Psoas muscle (tissue), 8 donors: Measurements from ENCODE around the gene XPOT. TPM values are rescaled to one million over a fixed set of nuclear protein-coding genes. Genes with fewer than 3 reads are reported as not detected.
"Not testable (repeated sequence)": the region's sequence is repeated elsewhere in the genome, so short reads cannot be mapped to it uniquely, and the experiment has no call there.

Experiments
- ATAC-seq, 4 donors: fragments of 200-7000 bp; cut with Tn5 transposase; one replicate each; pipeline ENCODE4 v1.9.1; 2020; ENCODE audit warnings: moderate library complexity in 3 of 4, mild to moderate bottlenecking in 2 of 4
- DNase-seq, 2 donors: peaks; one replicate each; pipeline ENCODE4 v3.0.0-alpha.2; 2020
- H3K27ac ChIP-seq: fragments of 200-600 bp; one replicate; pipeline ENCODE4 v1.8.0; 2022
- H3K27me3 ChIP-seq, 3 donors: fragments of 200-600 bp in 1 of 3; one replicate each; pipeline versions ENCODE4 v1.6.1 to v1.8.0; 2013 to 2022; ENCODE audit warnings: low read length in 2 of 3, mild to moderate bottlenecking in 2 of 3, moderate library complexity in 1 of 3; ENCODE audit not compliant: insufficient read depth in 3 of 3
- H3K36me3 ChIP-seq, 2 donors: fragments of 200-600 bp in 1 of 2; one replicate each; pipeline versions ENCODE4 v1.6.1 to v1.8.0; 2013 to 2022; ENCODE audit warnings: low read depth in 1 of 2, mild to moderate bottlenecking in 1 of 2, moderate library complexity in 1 of 2; ENCODE audit not compliant: insufficient read depth in 1 of 2
- H3K4me1 ChIP-seq: fragments of 200-600 bp; one replicate; pipeline ENCODE4 v1.8.0; 2022
- H3K4me3 ChIP-seq: fragments of 200-600 bp; one replicate; pipeline ENCODE4 v1.8.0; 2022; ENCODE audit warnings: mild to moderate bottlenecking
- H3K9me3 ChIP-seq: fragments of 200-600 bp; one replicate; pipeline ENCODE4 v1.8.0; 2022
- CTCF ChIP-seq: fragments of 200-600 bp; IDR thresholded peaks from one replicate; pipeline ENCODE4 v1.8.0; 2022; ENCODE audit warnings: antibody characterized with exemption
- WGBS, 3 donors: extraction: QIAGEN DNeasy Blood & Tissue Kit; methylation state at CpG; one replicate each; pipeline versions ENCODE4 v1.1.6 to v1.1.7; 2013; 5-methylcytosine and 5-hydroxymethylcytosine counted together
- intact Hi-C, 2 donors: fragments of 100-400 bp; cut with DNase I; formaldehyde crosslinking; loops; one replicate each; pipeline versions ENCODE4 v1.11.0 to v1.14.2; 2022
- long read RNA-seq, 2 donors: library from polyadenylated mRNA; unstranded; transcript quantifications; one replicate each; pipeline ENCODE4 v2.0.0, GENCODE V29; 2021
- polyA plus RNA-seq, 3 donors: library from polyadenylated mRNA; stranded (reverse); fragments of 200-250 nt; gene quantifications; one replicate each; pipeline ENCODE4 v1.2.3, GENCODE V29; 2013
- total RNA-seq, 4 donors: library from RNA; stranded (reverse); fragmentation: NEBNext Ultra II Directional in 2 of 4; extraction: Animal tissue kit (Norgen Biotek cat#: 25700) in 2 of 4; gene quantifications; one replicate each; pipeline versions ENCODE4 v1.2.1 to v1.2.4, GENCODE V29; 2021 to 2023
- donor health status: healthy with polysubstance abuse.
- donor health status: DM: no; HTN: no; CAD: no; lungs with moderate emphysema.
- donor health status: Bipolar disorder and iron deficiency.
- donor health status: healthy.
- donor health status: DM: yes; HTN: yes; CAD: no.
- donor health status: DM: no; HTN: no; CAD: no.
- donor health status: DM: no; HTN: no; CAD: no.
- donor health status: DM: yes; HTN: yes; CAD: no.

XPOT gene
- total RNA-seq (10 to 100 TPM; 23.9 to 41.5 (median 31.7) TPM), polyA plus RNA-seq (10 to 100 TPM; 17.1 to 48.7 (median 48.5) TPM)
- long read RNA-seq, donor 1, full-length matches to known transcripts, result 17 of 32 reads
- long read RNA-seq, donor 1, partial matches to known transcripts, result 4 of 32 reads
- long read RNA-seq, donor 1, other reads (novel, unspliced or antisense), result 11 of 32 reads
- long read RNA-seq, donor 2, full-length matches to known transcripts, result 51 of 77 reads
- long read RNA-seq, donor 2, partial matches to known transcripts, result 7 of 77 reads
- long read RNA-seq, donor 2, other reads (novel, unspliced or antisense), result 19 of 77 reads

DNA sequence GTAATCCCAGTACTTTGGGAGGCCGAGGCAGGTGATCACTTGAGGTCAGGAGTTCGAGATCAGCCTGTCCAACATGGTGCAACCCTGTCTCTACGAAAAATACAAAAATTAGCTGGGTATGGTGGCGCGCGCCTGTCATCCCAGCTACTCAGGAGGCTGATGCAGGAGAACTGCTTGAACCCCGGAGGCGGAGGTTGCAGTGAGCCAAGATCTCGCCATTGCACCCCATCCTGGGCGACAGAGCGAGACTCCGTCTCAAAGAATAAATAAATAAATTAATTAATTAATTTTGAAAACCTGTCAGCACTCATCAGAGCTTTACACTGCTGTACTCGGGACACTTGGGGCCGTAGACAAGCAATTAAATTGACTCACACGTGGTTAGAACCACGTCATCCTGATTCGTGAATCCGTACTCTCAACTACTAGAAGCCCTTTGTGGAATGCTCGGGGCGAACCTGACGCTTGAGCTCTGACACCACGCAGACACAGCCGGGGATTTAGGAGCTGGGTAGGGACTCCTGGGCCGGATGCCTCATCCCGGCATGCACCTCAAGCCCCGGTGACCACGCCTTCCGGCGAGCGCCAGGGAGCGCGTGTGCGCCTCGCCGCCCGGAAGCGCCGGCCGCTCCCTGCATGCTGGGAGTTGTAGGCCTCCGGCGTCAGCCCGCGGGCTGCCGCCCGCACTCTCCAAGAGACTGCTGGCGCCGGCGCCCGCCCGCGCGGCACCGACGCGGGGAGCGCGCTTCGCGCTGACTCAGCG, at the start of gene XPOT:
TSS of gene XPOT (plus strand) at position 686 of the 763 bp plus-strand sequence. CDS start 5,644 bp downstream, outside the sequence.
- ATAC-seq, result peak; percentile 95 to 96 (median 96)

DNA sequence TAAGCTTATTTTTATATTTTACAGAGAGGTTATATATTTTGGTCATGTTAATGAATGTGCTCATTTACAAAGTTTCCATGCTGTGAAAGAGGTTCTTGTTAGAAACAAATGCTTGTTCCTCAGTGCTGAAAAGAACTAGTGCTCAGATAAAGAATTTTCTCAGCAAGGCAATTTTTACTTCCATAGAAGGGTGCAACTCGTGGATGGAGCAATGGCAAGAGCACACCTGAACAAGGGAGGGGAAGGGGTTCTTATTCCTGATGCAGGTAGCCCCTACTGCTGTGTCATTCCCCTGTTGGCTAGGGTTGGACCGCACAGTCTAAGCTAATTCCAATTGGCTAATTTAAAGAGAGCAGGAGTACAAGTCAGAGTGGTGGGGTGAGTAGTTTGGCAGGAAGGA, 48.0 kb upstream of the XPOT start:
- not testable (repeated sequence) for H3K4me1 ChIP-seq, H3K27me3 ChIP-seq

More for the DNA sequence above, at the start of gene XPOT:
- 11 to 13% (median 12%) methylated on average over 54 to 60 of the region's 60 CpGs for WGBS, 3 donors
- H3K4me1 ChIP-seq, result peaks cover 8% of the 10 kb centered on the region
- peak within 1 kb of the TSS; percentile 99 for H3K4me3 ChIP-seq
- H3K9me3 ChIP-seq, result no peaks in the 10 kb centered on the region
- peak within 1 kb of the TSS; percentile 99 for H3K27ac ChIP-seq
- DNase-seq, result peak; percentile 96 to 98
- TF ChIP-seq CTCF, result no peak
- intact Hi-C loops, result loop anchor here in 1 of 2 donors (10.0 kb wide), 1 partner anchor 179 kb away; the partner anchor contains the start of gene KICS2
- H3K36me3 ChIP-seq, result no peaks in the 10 kb centered on the region
- no peaks in the 10 kb centered on the region for H3K27me3 ChIP-seq

DNA sequence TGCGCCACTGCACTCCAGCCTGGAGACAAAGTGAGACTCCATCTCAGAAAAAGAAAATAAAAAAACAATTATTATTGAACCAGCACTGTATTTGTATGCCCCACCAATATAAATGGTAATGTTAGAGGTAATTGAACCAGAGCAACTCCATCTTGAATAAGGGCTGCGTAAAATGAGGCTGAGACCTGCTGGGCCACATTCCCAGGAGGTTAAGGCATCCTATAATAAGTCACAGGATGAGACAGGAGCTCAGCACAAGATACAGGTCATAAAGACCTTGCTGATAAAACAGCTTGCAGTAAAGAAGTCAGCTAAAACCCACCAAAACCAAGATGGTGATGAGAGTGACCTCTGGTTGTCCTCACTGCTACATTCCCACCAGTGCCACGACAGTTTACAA, 43.0 kb upstream of the XPOT start:
- H3K9me3 ChIP-seq, DNase-seq, intact Hi-C loops, H3K36me3 ChIP-seq, ATAC-seq, H3K4me1 ChIP-seq, H3K4me3 ChIP-seq, H3K27me3 ChIP-seq, H3K27ac ChIP-seq: not testable (repeated sequence)
- 90 to 93% (median 91%) methylated on average over 3 of the region's 3 CpGs for WGBS, 3 donors

More for the DNA sequence above, 48.0 kb upstream of the XPOT start:
- DNase-seq, intact Hi-C loops, H3K9me3 ChIP-seq, H3K36me3 ChIP-seq, H3K27ac ChIP-seq, ATAC-seq, H3K4me3 ChIP-seq: not testable (repeated sequence)
- 74 to 87% (median 86%) methylated on average over 2 of the region's 2 CpGs for WGBS, 3 donors

GRCh38 chr12:64362721-64363305, 41.4 kb upstream of the XPOT start:
- intact Hi-C loops, result no loop called here
- H3K36me3 ChIP-seq, result no peaks in the 10 kb centered on the region
- no peak overlapping the region for H3K4me3 ChIP-seq
- WGBS, 3 donors, result 89 to 92% (median 90%) methylated on average over 4 of the region's 4 CpGs
- ATAC-seq (no peak), DNase-seq (no peak)
- no peaks in the 10 kb centered on the region for H3K9me3 ChIP-seq
- H3K4me1 ChIP-seq, result no peaks in the 10 kb centered on the region
- no peak overlapping the region for H3K27ac ChIP-seq
- H3K27me3 ChIP-seq, result no peaks in the 10 kb centered on the region
- no peak for TF ChIP-seq CTCF

DNA sequence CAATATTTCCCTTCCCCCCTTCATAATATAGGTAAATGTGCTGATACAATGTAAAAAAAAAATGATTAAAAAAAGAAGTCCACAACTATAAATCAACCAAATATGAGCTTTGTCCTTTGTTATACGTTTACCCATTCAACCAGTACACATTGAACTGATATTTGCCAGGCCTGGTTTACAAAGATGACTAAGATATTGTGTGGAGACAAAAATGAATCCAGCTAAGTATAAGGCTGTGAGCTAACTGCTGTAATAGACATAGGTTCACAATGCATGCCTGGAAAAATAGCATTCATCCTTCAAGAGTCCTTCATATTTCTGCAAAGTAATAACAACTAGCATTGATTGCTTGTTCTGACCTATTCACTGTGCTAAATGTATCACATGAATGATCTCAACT, 20.5 kb upstream of the XPOT start:
- Histone ChIP-seq H3K4me1 (no peaks in the 10 kb centered on the region), H3K27ac (no peak overlapping the region), H3K27me3 (no peaks in the 10 kb centered on the region), H3K36me3 (no peaks in the 10 kb centered on the region), H3K9me3 (no peaks in the 10 kb centered on the region), H3K4me3 (no peak overlapping the region)
- DNase-seq, result no peak
- intact Hi-C loops, result no loop called here
- TF ChIP-seq CTCF, result no peak
- no peak for ATAC-seq
- WGBS, 3 donors, result 76 to 86% (median 85%) methylated on average over 1 of the region's 1 CpG
